Measurements from ENCODE around the gene MAPKBP1. TPM values are rescaled to one million over a fixed set of nuclear protein-coding genes. Genes with fewer than 3 reads are reported as not detected.
A peak's percentile ranks its signal among the peaks of the same experiment; 100 is the strongest.

Gene MAPKBP1
- total and polyA plus RNA-seq, 2 of the 4 experiments (the other 2 are of a cell fraction): 12.5 to 15.3 TPM

GRCh38 chr15:41777421-41777973, 3.2 kb downstream of the MAPKBP1 start:
- ATAC-seq (ENCODE audit: low read depth): no peak
- H3K18ac ChIP-seq (ENCODE audit: low read depth, low read length): no peak overlapping the region
- H3K27me3 ChIP-seq (ENCODE audit: control insufficient read depth, insufficient read depth, low read length): no peaks in the 10 kb centered on the region
- no peak overlapping the region for H2AFZ ChIP-seq (replicated peaks; ENCODE audit: low read length, poor library complexity)
- peak overlapping the region; percentile 77; the same call in 1 of the 2 replicates for H3K14ac ChIP-seq (replicated peaks; ENCODE audit: low read depth, low read length)
- H3K56ac ChIP-seq (ENCODE audit: extremely low read depth, insufficient read depth, low read length): no peak overlapping the region
- H2BK20ac ChIP-seq (ENCODE audit: low read depth, low read length): peak overlapping the region; percentile 16; the same call in 1 of the 2 replicates
- peaks cover 16% of the 10 kb centered on the region for H3K9me1 ChIP-seq (ENCODE audit: insufficient read depth, low read length)
- H2AK5ac ChIP-seq (ENCODE audit: low read depth, low read length): peak overlapping the region; percentile 67; the same call in 1 of the 2 replicates
- peak overlapping the region; percentile 61; the same call in 1 of the 2 replicates for H3K23ac ChIP-seq (ENCODE audit: low read depth, low read length)
- POLR2A ChIA-PET (ENCODE audit: unreplicated experiment): interaction anchor here (0.5 kb wide), 1 partner anchor 158 kb away, joined by 3 read pairs; no protein-coding TSS in a partner anchor
- peak overlapping the region; percentile 53 for H4K91ac ChIP-seq (ENCODE audit: insufficient read depth, low read depth, low read length)
- H3K9ac ChIP-seq (ENCODE audit: low read depth, low read length): no peak overlapping the region
- H4K20me1 ChIP-seq (ENCODE audit: insufficient read depth, low read length): peaks cover 38% of the 10 kb centered on the region
- no TSS peak for BruUV-seq (replicated peaks)
- dilution Hi-C loops (cut with HindIII; ENCODE audit: low sequenced_read_pairs, unreplicated experiment): no loop called here
- no peak overlapping the region for H2BK15ac ChIP-seq (ENCODE audit: low read depth, low read length)
- no peak overlapping the region for H2AK9ac ChIP-seq (replicated peaks; ENCODE audit: low read depth, low read length, poor library complexity)
- no CpG with 5 or more reads among the region's 1 CpG for WGBS, 2 experiments (ENCODE audit: extremely low coverage in 2 of 2, insufficient read length in 1 of 2)
- DNase-seq: peak; percentile 65
- H4K5ac ChIP-seq (ENCODE audit: low read depth, low read length): no peak overlapping the region
- H3K36me3 ChIP-seq (ENCODE audit: control insufficient read depth, insufficient read depth, low read length): no peaks in the 10 kb centered on the region
- H2BK5ac ChIP-seq (ENCODE audit: low read depth, low read length, poor library complexity, severe bottlenecking): no peak overlapping the region
- H3K9me3 ChIP-seq (ENCODE audit: control insufficient read depth, insufficient read depth, low read length): no peaks in the 10 kb centered on the region
- peaks cover 21% of the 10 kb centered on the region for H3K4me1 ChIP-seq (ENCODE audit: control insufficient read depth, insufficient read depth, low read length)
- intact Hi-C loops (cut with micrococcal nuclease): loop anchor here (10.0 kb wide), 1 partner anchor 173 kb away; no protein-coding TSS in a partner anchor
- TF ChIP-seq MXI1 (IDR thresholded peaks at IDR 0.05; ENCODE audit: borderline replicate concordance, low read depth, low read length): 0 out of 2 replicates have a peak, but pooled peaks have one; percentile 23
- no peak for TF ChIP-seq MAZ (IDR thresholded peaks at IDR 0.05; ENCODE audit: borderline replicate concordance, low read depth, low read length)
- TF ChIP-seq, protein P1, sequence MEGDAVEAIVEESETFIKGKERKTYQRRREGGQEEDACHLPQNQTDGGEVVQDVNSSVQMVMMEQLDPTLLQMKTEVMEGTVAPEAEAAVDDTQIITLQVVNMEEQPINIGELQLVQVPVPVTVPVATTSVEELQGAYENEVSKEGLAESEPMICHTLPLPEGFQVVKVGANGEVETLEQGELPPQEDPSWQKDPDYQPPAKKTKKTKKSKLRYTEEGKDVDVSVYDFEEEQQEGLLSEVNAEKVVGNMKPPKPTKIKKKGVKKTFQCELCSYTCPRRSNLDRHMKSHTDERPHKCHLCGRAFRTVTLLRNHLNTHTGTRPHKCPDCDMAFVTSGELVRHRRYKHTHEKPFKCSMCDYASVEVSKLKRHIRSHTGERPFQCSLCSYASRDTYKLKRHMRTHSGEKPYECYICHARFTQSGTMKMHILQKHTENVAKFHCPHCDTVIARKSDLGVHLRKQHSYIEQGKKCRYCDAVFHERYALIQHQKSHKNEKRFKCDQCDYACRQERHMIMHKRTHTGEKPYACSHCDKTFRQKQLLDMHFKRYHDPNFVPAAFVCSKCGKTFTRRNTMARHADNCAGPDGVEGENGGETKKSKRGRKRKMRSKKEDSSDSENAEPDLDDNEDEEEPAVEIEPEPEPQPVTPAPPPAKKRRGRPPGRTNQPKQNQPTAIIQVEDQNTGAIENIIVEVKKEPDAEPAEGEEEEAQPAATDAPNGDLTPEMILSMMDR (conservative IDR thresholded peaks at IDR 0.05; ENCODE audit: low read depth, low read length): no peak
- no peak for TF ChIP-seq MAFK (IDR thresholded peaks at IDR 0.05; ENCODE audit: low read depth, low read length)
- H2BK120ac ChIP-seq (ENCODE audit: low read depth, low read length): peak overlapping the region; percentile 45; the same call in 1 of the 2 replicates
- peaks cover 27 to 79% of the 10 kb centered on the region in 2 experiments for H3K79me1 ChIP-seq (ENCODE audit: low read depth in 1 of 2, low read length in 2 of 2)
- H4K8ac ChIP-seq (ENCODE audit: low read depth in 2 of 2, low read length in 2 of 2): peak overlapping the region in 1 of 2 experiments; percentile 32; a peak in 1 of 4 replicates
- peak overlapping the region; percentile 37; the same call in 1 of the 2 replicates for H3K4me2 ChIP-seq (ENCODE audit: low read depth, low read length)
- no peak overlapping the region; the same call in 1 of the 2 replicates for H3K27ac ChIP-seq (ENCODE audit: insufficient read depth, low read length)
- in situ Hi-C loops (cut with MboI; ENCODE audit: low sequenced_read_pairs): no loop called here
- no peak overlapping the region for H3K4me3 ChIP-seq (ENCODE audit: insufficient read depth, low read depth, low read length)
- peak overlapping the region; percentile 71; the same call in 1 of the 2 replicates for H3K4ac ChIP-seq (ENCODE audit: low read depth, low read length)
- CTCF ChIA-PET: interaction anchor here (0.8 to 0.9 kb wide), 2 partner anchors 32 to 33 kb away, joined by 3 read pairs; no protein-coding TSS in a partner anchor
